Retinal pigment epithelial cell (primary cell): ENCODE data around the gene SHROOM3.
"Not testable (repeated sequence)": the region's sequence is repeated elsewhere in the genome, so short reads cannot be mapped to it uniquely, and the experiment has no call there.

Experiments used
- DNase-seq: peaks from one replicate; pipeline ENCODE4 v3.0.0-alpha.2; 2010; ENCODE audit warnings: low read depth
- H3K4me3 ChIP-seq: 2 replicates; pipeline ENCODE4 v1.5.1; 2011; ENCODE audit warnings: mild to moderate bottlenecking, low read length, control low read depth, moderate library complexity
- CTCF ChIP-seq: conservative IDR thresholded peaks from 2 replicates; pipeline ENCODE4 v1.5.1; 2011; ENCODE audit warnings: low read depth, low read length, control low read depth, inconsistent platforms

SHROOM3 gene

GRCh38 chr4:76723373-76723772, 288.3 kb downstream of the SHROOM3 start:
- no peak overlapping the region for H3K4me3 ChIP-seq
- peak; percentile 30 for TF ChIP-seq CTCF
- no peak for DNase-seq

GRCh38 chr4:76723924-76724323, 288.9 kb downstream of the SHROOM3 start:
- peak; percentile 77 for DNase-seq
- TF ChIP-seq CTCF, result no peak
- no peak overlapping the region for H3K4me3 ChIP-seq

- H3K4me3 ChIP-seq, result no peak overlapping the region
- DNase-seq, result no peak
- no peak for TF ChIP-seq CTCF
Observed at GRCh38 chr4:76725039-76725438, 290.0 kb downstream of the SHROOM3 start.

GRCh38 chr4:76726176-76726575, 291.1 kb downstream of the SHROOM3 start:
- no peak for TF ChIP-seq CTCF
- H3K4me3 ChIP-seq, result no peak overlapping the region
- no peak for DNase-seq

GRCh38 chr4:76726631-76727030, 291.6 kb downstream of the SHROOM3 start:
- H3K4me3 ChIP-seq, result no peak overlapping the region
- no peak for TF ChIP-seq CTCF
- DNase-seq, result no peak

GRCh38 chr4:76727934-76728333, 292.9 kb downstream of the SHROOM3 start:
- DNase-seq, H3K4me3 ChIP-seq: not testable (repeated sequence)

GRCh38 chr4:76729460-76729859, 294.4 kb downstream of the SHROOM3 start:
- no peak for TF ChIP-seq CTCF
- no peak for DNase-seq

GRCh38 chr4:76729980-76730379, 295.0 kb downstream of the SHROOM3 start:
- no peak for TF ChIP-seq CTCF
- no peak overlapping the region for H3K4me3 ChIP-seq
- DNase-seq, result no peak

More at GRCh38 chr4:76729460-76729859, 294.4 kb downstream of the SHROOM3 start:
- H3K4me3 ChIP-seq, result no peak overlapping the region
